NCI-H2196 (cell line): Measurements from ENCODE around the gene EPS8L2.

Experiments used
- DNase-seq: peaks from one replicate; lab custom pipeline; 2025; ENCODE audit not compliant: unreplicated experiment; lab: John Stamatoyannopoulos, UW

The EPS8L2 gene

GRCh38 chr11:774873-775592, 69.0 kb downstream of the EPS8L2 start:
- DNase-seq = no peak

GRCh38 chr11:776263-776560, 70.2 kb downstream of the EPS8L2 start:
- no peak for DNase-seq

- peak; percentile 10 for DNase-seq
Observed at GRCh38 chr11:776561-777287, 70.7 kb downstream of the EPS8L2 start.
